ENCODE data around the gene HIPK2. TPM values are rescaled to one million over a fixed set of nuclear protein-coding genes. Genes with fewer than 3 reads are reported as not detected.

The HIPK2 gene
- total RNA-seq, 4 donors from 2014 or later = 17.9 to 35.9 (median 22.4) TPM

GRCh38 chr7:139762886-139763285 is 14.9 kb downstream of the HIPK2 start:
- Histone ChIP-seq H3K36me3 (no peaks in the 10 kb centered on the region), H3K9me3 (no peaks in the 10 kb centered on the region), H3K27ac (no peak overlapping the region), H3K4me3 (no peak overlapping the region), H3K27me3 (no peaks in the 10 kb centered on the region), H3K4me1 (peaks cover 0 to 28% (median 7%) of the 10 kb centered on the region in 3 donors)
- TF ChIP-seq POLR2AphosphoS5 (IDR thresholded peaks at IDR 0.05) = peak; percentile 17
- TF ChIP-seq EP300 (IDR thresholded peaks at IDR 0.05) = no peak
- no peak for TF ChIP-seq POLR2A (IDR thresholded peaks at IDR 0.05)
- TF ChIP-seq, protein P1, sequence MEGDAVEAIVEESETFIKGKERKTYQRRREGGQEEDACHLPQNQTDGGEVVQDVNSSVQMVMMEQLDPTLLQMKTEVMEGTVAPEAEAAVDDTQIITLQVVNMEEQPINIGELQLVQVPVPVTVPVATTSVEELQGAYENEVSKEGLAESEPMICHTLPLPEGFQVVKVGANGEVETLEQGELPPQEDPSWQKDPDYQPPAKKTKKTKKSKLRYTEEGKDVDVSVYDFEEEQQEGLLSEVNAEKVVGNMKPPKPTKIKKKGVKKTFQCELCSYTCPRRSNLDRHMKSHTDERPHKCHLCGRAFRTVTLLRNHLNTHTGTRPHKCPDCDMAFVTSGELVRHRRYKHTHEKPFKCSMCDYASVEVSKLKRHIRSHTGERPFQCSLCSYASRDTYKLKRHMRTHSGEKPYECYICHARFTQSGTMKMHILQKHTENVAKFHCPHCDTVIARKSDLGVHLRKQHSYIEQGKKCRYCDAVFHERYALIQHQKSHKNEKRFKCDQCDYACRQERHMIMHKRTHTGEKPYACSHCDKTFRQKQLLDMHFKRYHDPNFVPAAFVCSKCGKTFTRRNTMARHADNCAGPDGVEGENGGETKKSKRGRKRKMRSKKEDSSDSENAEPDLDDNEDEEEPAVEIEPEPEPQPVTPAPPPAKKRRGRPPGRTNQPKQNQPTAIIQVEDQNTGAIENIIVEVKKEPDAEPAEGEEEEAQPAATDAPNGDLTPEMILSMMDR (IDR thresholded peaks at IDR 0.05) = no peak
- ATAC-seq = peak; percentile 48
- 42 to 64% methylated on average over 2 of the region's 2 CpGs for WGBS, 2 donors (ENCODE audit: low coverage in 1 of 2)

DNA sequence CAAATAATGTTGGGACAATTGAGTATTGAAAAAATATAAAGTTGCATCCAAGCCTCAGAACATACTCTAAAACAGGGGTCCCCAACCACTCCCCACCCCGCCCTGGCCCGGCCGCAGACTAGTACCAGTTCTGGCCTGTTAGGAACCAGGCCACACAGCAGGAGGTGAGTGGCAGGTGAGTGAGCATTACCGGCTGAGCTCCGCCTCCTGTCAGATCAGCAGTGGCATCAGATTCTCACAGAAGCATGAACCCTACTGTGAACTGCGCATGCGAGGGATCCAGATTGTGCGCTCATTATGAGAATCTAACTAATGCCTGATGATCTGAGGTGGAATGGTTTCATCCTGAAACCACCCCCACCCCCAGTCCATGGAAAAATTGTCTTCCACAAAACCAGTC is 19.4 kb downstream of the HIPK2 start:
- Histone ChIP-seq H3K9me3 (no peaks in the 10 kb centered on the region), H3K4me3 (no peak overlapping the region), H3K27me3 (no peaks in the 10 kb centered on the region), H3K27ac (no peak overlapping the region), H3K36me3 (no peaks in the 10 kb centered on the region), H3K4me1 (peaks cover 0 to 26% (median 5%) of the 10 kb centered on the region in 3 donors)
- WGBS, 2 donors (ENCODE audit: low coverage in 1 of 2) = 85 to 90% methylated on average over 2 to 4 of the region's 8 CpGs
- no peak for TF ChIP-seq EP300 (IDR thresholded peaks at IDR 0.05)
- ATAC-seq = no peak

DNA sequence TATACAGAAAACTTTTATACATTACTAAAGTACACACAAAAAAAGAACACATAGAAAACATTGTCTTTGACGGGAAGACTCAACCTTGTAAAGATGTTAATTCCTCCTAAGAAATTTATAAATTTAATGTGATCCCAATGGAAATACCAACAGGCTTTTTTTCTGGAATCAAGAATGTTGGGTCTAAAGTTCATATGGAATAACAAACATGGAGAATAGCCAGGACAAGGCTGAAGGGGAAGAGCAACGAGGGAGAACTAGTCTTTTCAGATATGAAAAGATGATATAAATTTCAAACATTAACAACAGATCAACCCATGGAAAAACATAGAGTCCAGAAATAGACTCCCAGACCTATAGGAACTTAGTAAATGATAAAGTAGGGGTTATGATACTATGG is 19.8 kb downstream of the HIPK2 start:
- no peaks in the 10 kb centered on the region for H3K27me3 ChIP-seq
- H3K36me3 ChIP-seq = no peaks in the 10 kb centered on the region
- H3K27ac ChIP-seq = no peak overlapping the region
- WGBS, 2 donors (ENCODE audit: low coverage in 1 of 2) = 71 to 94% methylated on average over 2 of the region's 2 CpGs
- H3K9me3 ChIP-seq = no peaks in the 10 kb centered on the region
- no peak overlapping the region for H3K4me3 ChIP-seq
- TF ChIP-seq POLR2AphosphoS5 (IDR thresholded peaks at IDR 0.05) (no peak), POLR2A (IDR thresholded peaks at IDR 0.05) (no peak), EP300 (IDR thresholded peaks at IDR 0.05) (no peak)
- TF ChIP-seq, protein P1 (IDR thresholded peaks at IDR 0.05) = no peak
- H3K4me1 ChIP-seq = peaks cover 0 to 26% (median 1%) of the 10 kb centered on the region in 3 donors
- no peak for ATAC-seq

GRCh38 chr7:139753693-139754111 is 24.1 kb downstream of the HIPK2 start:
- no peak for ATAC-seq
- 90 to 100% methylated on average over 1 to 9 of the region's 11 CpGs for WGBS, 2 donors (ENCODE audit: low coverage in 1 of 2)
- Histone ChIP-seq H3K9me3 (no peaks in the 10 kb centered on the region), H3K27ac (no peak overlapping the region), H3K4me1 (peaks cover 0 to 18% (median 0%) of the 10 kb centered on the region in 3 donors), H3K36me3 (no peaks in the 10 kb centered on the region), H3K4me3 (no peak overlapping the region), H3K27me3 (no peaks in the 10 kb centered on the region)
- TF ChIP-seq POLR2A (IDR thresholded peaks at IDR 0.05) (no peak), POLR2AphosphoS5 (IDR thresholded peaks at IDR 0.05) (no peak), EP300 (IDR thresholded peaks at IDR 0.05) (no peak)
- TF ChIP-seq, protein P1 (IDR thresholded peaks at IDR 0.05) = no peak

DNA sequence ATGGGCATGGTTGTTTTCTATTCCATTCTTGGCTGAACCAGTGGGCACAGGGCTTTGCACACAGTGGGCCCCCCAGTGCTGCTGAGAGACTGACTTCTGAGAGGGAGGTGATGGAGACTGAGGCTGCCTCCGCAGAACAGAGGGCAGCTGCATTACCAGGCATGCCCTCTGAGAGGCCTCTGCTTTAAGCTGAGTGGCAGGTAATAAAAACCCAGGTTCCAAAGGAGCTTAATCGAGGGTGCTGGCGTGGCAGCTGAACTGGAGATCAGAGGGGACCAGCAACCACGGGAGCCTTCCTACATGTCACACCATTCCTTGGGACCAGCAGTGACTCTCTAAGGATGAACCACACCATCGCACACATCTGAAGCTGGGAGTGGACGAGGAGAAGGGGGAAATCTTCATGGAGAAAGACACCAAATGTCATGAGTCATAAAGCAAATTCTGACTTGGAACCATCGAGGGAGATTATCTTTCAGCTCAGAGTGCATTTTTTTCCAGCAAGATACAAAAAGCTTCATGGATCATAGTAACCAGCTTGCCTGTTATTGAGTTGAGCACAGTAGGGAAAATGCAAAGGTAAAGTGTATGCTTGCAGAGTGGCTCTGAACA is 24.6 kb downstream of the HIPK2 start:
- Histone ChIP-seq H3K27ac (no peak overlapping the region), H3K27me3 (no peaks in the 10 kb centered on the region), H3K9me3 (no peaks in the 10 kb centered on the region), H3K4me3 (no peak overlapping the region), H3K36me3 (no peaks in the 10 kb centered on the region), H3K4me1 (peaks cover 0 to 21% (median 0%) of the 10 kb centered on the region in 3 donors)
- 66 to 71% methylated on average over 4 to 6 of the region's 7 CpGs for WGBS, 2 donors (ENCODE audit: low coverage in 1 of 2)
- TF ChIP-seq, protein P1 (IDR thresholded peaks at IDR 0.05) = no peak
- no peak for ATAC-seq
